Gastrocnemius medialis (tissue), 4 donors: ENCODE measurements around the gene RAB15. TPM values are rescaled to one million over a fixed set of nuclear protein-coding genes. Genes with fewer than 3 reads are reported as not detected.

Source experiments
- ATAC-seq, 2 donors: fragments of 150-250 bp; one replicate each; pipeline ENCODE4 v1.9.1; 2016
- DNase-seq, 2 donors: peaks; one replicate each; pipeline ENCODE4 v3.0.0-alpha.2; 2019
- H3K27ac ChIP-seq, 4 donors: fragments of 200-600 bp; sonication (generic); 1 replicate in 1 of 4; 2 replicates in 3 of 4; pipeline ENCODE4 v1.5.1; 2016 to 2018; ENCODE audit warnings: mild to moderate bottlenecking in 2 of 4, moderate library complexity in 1 of 4
- H3K27me3 ChIP-seq, 3 donors: fragments of 200-600 bp; sonication (generic) in 2 of 3; 1 replicate in 1 of 3; 2 replicates in 2 of 3; pipeline versions ENCODE4 v1.5.1 to v1.6.0; 2016 to 2019; ENCODE audit warnings: mild to moderate bottlenecking in 1 of 3, moderate library complexity in 1 of 3
- H3K36me3 ChIP-seq, 2 donors: fragments of 200-600 bp; sonication (generic) in 1 of 2; one replicate each; pipeline ENCODE4 v1.5.1; 2017 to 2018
- H3K4me1 ChIP-seq, 2 donors: fragments of 200-600 bp; sonication (generic) in 1 of 2; one replicate each; pipeline ENCODE4 v1.5.1; 2016 to 2017; ENCODE audit warnings: mild to moderate bottlenecking in 2 of 2
- H3K4me3 ChIP-seq, 4 donors: fragments of 200-600 bp; sonication (generic) in 3 of 4; 1 replicate in 1 of 4; 2 replicates in 3 of 4; pipeline ENCODE4 v1.5.1; 2016 to 2019; ENCODE audit warnings: mild to moderate bottlenecking in 2 of 4
- H3K9me3 ChIP-seq, 3 donors: fragments of 200-600 bp; sonication (generic) in 2 of 3; 1 replicate in 1 of 3; 2 replicates in 2 of 3; pipeline ENCODE4 v1.5.1; 2016 to 2019
- POLR2A ChIP-seq, 2 donors: fragments of 450-650 bp; IDR thresholded peaks; one replicate each; pipeline ENCODE4 v1.6.1; 2017; ENCODE audit warnings: antibody characterized with exemption in 2 of 2, mild to moderate bottlenecking in 2 of 2, moderate library complexity in 2 of 2
- in situ Hi-C, 4 donors: fragments of 200-750 bp; cut with MboI; loops; one replicate each; pipeline versions ENCODE4 v1.15.0 to v1.8.0; 2017; ENCODE audit warnings: low sequenced_read_pairs in 4 of 4
- intact Hi-C: fragments of 100-400 bp; cut with DNase I; formaldehyde crosslinking; loops from one replicate; pipeline ENCODE4 v1.15.1; 2023; ENCODE audit warnings: low total_unique reads
- total RNA-seq, 4 donors: library from RNA; depleted of rRNA; stranded (reverse); fragments of >200 nt; gene quantifications; one replicate each; pipeline versions ENCODE4 v1.1.0 to v1.2.3, GENCODE V29; 2016
- TF ChIP-seq, protein P1 (sequence below), 5 experiments: fragments of 450-650 bp in 3 of 5; fragments of 200-600 bp in 2 of 5; sonication (generic) in 2 of 5; IDR thresholded peaks in 4 of 5; conservative IDR thresholded peaks in 1 of 5; 1 replicate in 4 of 5; 2 replicates in 1 of 5; pipeline ENCODE4 v1.5.1; 2016 to 2019; ENCODE audit warnings: antibody characterized with exemption in 5 of 5, mild to moderate bottlenecking in 3 of 5, moderate library complexity in 3 of 5

The RAB15 gene
- total RNA-seq, 4 donors from 2014 or later, result 0.51 to 7.3 (median 2.0) TPM

DNA sequence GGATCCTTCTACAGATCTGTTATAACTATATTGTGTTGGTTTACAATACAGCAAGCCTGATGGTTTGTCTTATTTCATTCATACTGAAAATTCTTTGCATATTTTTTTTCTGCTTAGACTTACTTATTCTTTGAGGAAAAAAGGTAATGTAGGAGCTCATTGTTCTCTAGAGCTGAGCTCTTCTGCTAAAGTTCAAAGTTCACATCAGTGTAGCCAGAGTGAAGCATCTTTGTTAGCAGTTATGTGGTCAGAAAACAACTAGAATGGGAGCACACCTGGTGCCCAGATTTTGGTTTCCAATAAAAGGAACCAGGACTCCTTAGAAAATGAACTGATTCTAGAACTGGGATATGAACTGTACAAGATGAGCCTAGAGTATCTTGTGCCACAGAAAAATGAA is 39.9 kb downstream of the RAB15 start:
- intact Hi-C loops, result no loop called here
- Histone ChIP-seq H3K4me1 (peaks cover 50 to 68% of the 10 kb centered on the region in 2 donors), H3K27ac (peak overlapping the region in 3 of 4 donors; percentile 2 to 83 (median 4))

DNA sequence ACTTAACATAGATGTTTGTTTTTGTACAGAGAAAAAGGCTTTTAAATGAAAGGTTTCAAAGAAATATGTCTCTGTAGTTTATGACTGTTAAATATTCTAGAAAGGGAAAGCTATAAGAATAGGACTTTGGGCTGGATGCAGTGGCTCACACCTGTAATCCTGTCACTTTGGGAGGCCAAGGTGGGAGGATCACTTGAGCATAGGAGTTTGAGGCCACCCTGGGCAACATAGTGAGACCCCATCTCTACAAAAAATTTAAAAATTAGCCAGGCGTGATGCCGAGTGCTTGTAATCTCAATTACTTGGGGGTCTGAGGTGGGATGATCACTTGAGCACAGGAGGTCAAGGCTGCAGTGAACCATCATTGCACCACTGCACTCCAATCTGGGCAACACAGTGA is 41.0 kb downstream of the RAB15 start:
- TF ChIP-seq, protein P1, sequence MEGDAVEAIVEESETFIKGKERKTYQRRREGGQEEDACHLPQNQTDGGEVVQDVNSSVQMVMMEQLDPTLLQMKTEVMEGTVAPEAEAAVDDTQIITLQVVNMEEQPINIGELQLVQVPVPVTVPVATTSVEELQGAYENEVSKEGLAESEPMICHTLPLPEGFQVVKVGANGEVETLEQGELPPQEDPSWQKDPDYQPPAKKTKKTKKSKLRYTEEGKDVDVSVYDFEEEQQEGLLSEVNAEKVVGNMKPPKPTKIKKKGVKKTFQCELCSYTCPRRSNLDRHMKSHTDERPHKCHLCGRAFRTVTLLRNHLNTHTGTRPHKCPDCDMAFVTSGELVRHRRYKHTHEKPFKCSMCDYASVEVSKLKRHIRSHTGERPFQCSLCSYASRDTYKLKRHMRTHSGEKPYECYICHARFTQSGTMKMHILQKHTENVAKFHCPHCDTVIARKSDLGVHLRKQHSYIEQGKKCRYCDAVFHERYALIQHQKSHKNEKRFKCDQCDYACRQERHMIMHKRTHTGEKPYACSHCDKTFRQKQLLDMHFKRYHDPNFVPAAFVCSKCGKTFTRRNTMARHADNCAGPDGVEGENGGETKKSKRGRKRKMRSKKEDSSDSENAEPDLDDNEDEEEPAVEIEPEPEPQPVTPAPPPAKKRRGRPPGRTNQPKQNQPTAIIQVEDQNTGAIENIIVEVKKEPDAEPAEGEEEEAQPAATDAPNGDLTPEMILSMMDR (IDR thresholded peaks at IDR 0.05 in 4 of 5, conservative IDR thresholded peaks at IDR 0.05 in 1 of 5), result no peak
- no peak for TF ChIP-seq POLR2A (IDR thresholded peaks at IDR 0.05)
- DNase-seq (no peak), ATAC-seq (no peak)
- in situ Hi-C loops, result no loop called here
- H3K36me3 ChIP-seq, result peaks cover 0 to 51% of the 10 kb centered on the region in 2 donors
- no peaks in the 10 kb centered on the region for H3K27me3 ChIP-seq
- H3K4me3 ChIP-seq, result no peak overlapping the region
- peak overlapping the region; percentile 19 to 65 (median 58) for H3K27ac ChIP-seq
- no peaks in the 10 kb centered on the region for H3K9me3 ChIP-seq
- intact Hi-C loops, result no loop called here
- peaks cover 43 to 65% of the 10 kb centered on the region in 2 donors for H3K4me1 ChIP-seq

More for the DNA sequence above, 39.9 kb downstream of the RAB15 start:
- no peak for ATAC-seq
- DNase-seq, result no peak
- H3K27me3 ChIP-seq, result no peaks in the 10 kb centered on the region
- TF ChIP-seq, protein P1 (IDR thresholded peaks at IDR 0.05 in 4 of 5, conservative IDR thresholded peaks at IDR 0.05 in 1 of 5), result no peak
- no peak for TF ChIP-seq POLR2A (IDR thresholded peaks at IDR 0.05)
- no peaks in the 10 kb centered on the region for H3K9me3 ChIP-seq
- H3K36me3 ChIP-seq, result peaks cover 0 to 43% of the 10 kb centered on the region in 2 donors
- no peak overlapping the region for H3K4me3 ChIP-seq
- in situ Hi-C loops, result no loop called here

GRCh38 chr14:64930085-64930843 is 41.9 kb downstream of the RAB15 start:
- Histone ChIP-seq H3K4me3 (no peak overlapping the region), H3K27ac (peak overlapping the region; percentile 37 to 65 (median 58))
- intact Hi-C loops, result no loop called here

GRCh38 chr14:64929014-64929359 is 43.1 kb downstream of the RAB15 start:
- TF ChIP-seq, protein P1 (IDR thresholded peaks at IDR 0.05 in 4 of 5, conservative IDR thresholded peaks at IDR 0.05 in 1 of 5), result no peak
- no peak for TF ChIP-seq POLR2A (IDR thresholded peaks at IDR 0.05)
- ATAC-seq (no peak), DNase-seq (no peak)
- intact Hi-C loops (no loop called here), in situ Hi-C loops (no loop called here)
- H3K4me3 ChIP-seq, result no peak overlapping the region
- no peaks in the 10 kb centered on the region for H3K27me3 ChIP-seq
- no peaks in the 10 kb centered on the region for H3K9me3 ChIP-seq
- peak overlapping the region in 1 of 4 donors; percentile 65 for H3K27ac ChIP-seq
- H3K4me1 ChIP-seq, result peaks cover 22 to 44% of the 10 kb centered on the region in 2 donors
- H3K36me3 ChIP-seq, result peaks cover 0 to 65% of the 10 kb centered on the region in 2 donors

More at GRCh38 chr14:64930085-64930843, 41.9 kb downstream of the RAB15 start:
- peaks cover 0 to 52% of the 10 kb centered on the region in 2 donors for H3K36me3 ChIP-seq
- ATAC-seq (no peak), DNase-seq (no peak)
- in situ Hi-C loops, result no loop called here
- no peak for TF ChIP-seq POLR2A (IDR thresholded peaks at IDR 0.05)
- TF ChIP-seq, protein P1 (IDR thresholded peaks at IDR 0.05 in 4 of 5, conservative IDR thresholded peaks at IDR 0.05 in 1 of 5), result no peak
- H3K27me3 ChIP-seq, result no peaks in the 10 kb centered on the region
- H3K4me1 ChIP-seq, result peaks cover 34 to 56% of the 10 kb centered on the region in 2 donors
- H3K9me3 ChIP-seq, result no peaks in the 10 kb centered on the region
